IMR-90 (cell line): ENCODE data around the gene SUDS3. TPM values are rescaled to one million over a fixed set of nuclear protein-coding genes. Genes with fewer than 3 reads are reported as not detected.

Source experiments
- ATAC-seq: fragments of 200-7000 bp; cut with Tn5 transposase; 2 replicates; pipeline ENCODE4 v1.9.1; 2020; ENCODE audit warnings: low read depth, mild to moderate bottlenecking, moderate library complexity
- BruUV-seq: library from RNA; stranded (reverse); fragments of 400-500 nt; replicated peaks from 2 replicates; lab custom pipeline; 2021; lab: Mats Ljungman, UMichigan
- CTCF ChIA-PET: fragments of 300-600 bp; formaldehyde crosslinking; extraction: SDS; loops from one replicate; lab custom pipeline; 2021; ENCODE audit warnings: antibody characterized with exemption; lab: Yijun Ruan, JAX
- POLR2A ChIA-PET: fragments of 300-600 bp; sonication (Branson Sonifier 250); formaldehyde crosslinking; loops from one replicate; lab custom pipeline; 2022; ENCODE audit warnings: antibody characterized with exemption; ENCODE audit not compliant: unreplicated experiment; lab: Charles Lee
- DNase-seq: peaks from one replicate; pipeline ENCODE4 v3.0.0; 2013
- H2AFZ ChIP-seq: replicated peaks from 2 replicates; pipeline ENCODE3; 2013; ENCODE audit warnings: low read length, mild to moderate bottlenecking; ENCODE audit not compliant: poor library complexity
- H2AK5ac ChIP-seq: 2 replicates; pipeline ENCODE4 v1.6.1; 2013; ENCODE audit warnings: low read depth, low read length, inconsistent platforms
- H2AK9ac ChIP-seq: replicated peaks from 2 replicates; pipeline ENCODE3; 2013; ENCODE audit warnings: mild to moderate bottlenecking, low read depth, low read length, moderate library complexity; ENCODE audit not compliant: poor library complexity
- H2BK120ac ChIP-seq: 2 replicates; pipeline ENCODE4 v1.6.1; 2013; ENCODE audit warnings: low read depth, low read length, inconsistent platforms
- H2BK15ac ChIP-seq: 3 replicates; pipeline ENCODE4 v1.6.1; 2013; ENCODE audit warnings: low read depth, low read length, inconsistent platforms
- H2BK20ac ChIP-seq: 2 replicates; pipeline ENCODE4 v1.6.1; 2013; ENCODE audit warnings: low read depth, mild to moderate bottlenecking, inconsistent platforms, low read length, moderate library complexity
- H2BK5ac ChIP-seq: 2 replicates; pipeline ENCODE4 v1.6.1; 2013; ENCODE audit warnings: mild to moderate bottlenecking, low read depth, low read length, inconsistent platforms; ENCODE audit not compliant: poor library complexity, severe bottlenecking
- H3K14ac ChIP-seq: replicated peaks from 2 replicates; pipeline ENCODE4 v1.6.1; 2013; ENCODE audit warnings: low read depth, low read length, inconsistent platforms
- H3K18ac ChIP-seq: 2 replicates; pipeline ENCODE4 v1.6.1; 2013; ENCODE audit warnings: low read depth, low read length, control low read depth
- H3K23ac ChIP-seq: 2 replicates; pipeline ENCODE4 v1.6.1; 2013; ENCODE audit warnings: low read depth, low read length, inconsistent platforms
- H3K27ac ChIP-seq: 2 replicates; pipeline ENCODE4 v1.5.1; 2013; ENCODE audit warnings: mild to moderate bottlenecking, control low read depth, low read length; ENCODE audit not compliant: insufficient read depth
- H3K27me3 ChIP-seq: 2 replicates; pipeline ENCODE4 v1.6.1; 2013; ENCODE audit warnings: low read length; ENCODE audit not compliant: control insufficient read depth, insufficient read depth
- H3K36me3 ChIP-seq: 2 replicates; pipeline ENCODE4 v1.6.1; 2013; ENCODE audit warnings: low read length, mixed read lengths; ENCODE audit not compliant: control insufficient read depth, insufficient read depth
- H3K4ac ChIP-seq: 2 replicates; pipeline ENCODE4 v1.6.1; 2013; ENCODE audit warnings: low read depth, low read length, inconsistent platforms
- H3K4me1 ChIP-seq: 2 replicates; pipeline ENCODE4 v1.6.1; 2013; ENCODE audit warnings: low read length, mixed read lengths; ENCODE audit not compliant: control insufficient read depth, insufficient read depth
- H3K4me2 ChIP-seq: 2 replicates; pipeline ENCODE4 v1.6.1; 2013; ENCODE audit warnings: low read depth, mild to moderate bottlenecking, control low read depth, low read length, moderate library complexity
- H3K4me3 ChIP-seq: 2 replicates; pipeline ENCODE4 v1.5.1; 2013; ENCODE audit warnings: low read depth, mild to moderate bottlenecking, control low read depth, low read length, moderate library complexity; ENCODE audit not compliant: insufficient read depth
- H3K56ac ChIP-seq: 2 replicates; pipeline ENCODE4 v1.6.1; 2013; ENCODE audit warnings: low read length, inconsistent platforms; ENCODE audit not compliant: insufficient read depth; ENCODE audit errors: extremely low read depth
- H3K79me1 ChIP-seq, 2 experiments: 2 replicates each; pipeline ENCODE4 v1.6.1; 2013; ENCODE audit warnings: low read length in 2 of 2, inconsistent platforms in 1 of 2, low read depth in 1 of 2
- H3K9ac ChIP-seq: 2 replicates; pipeline ENCODE4 v1.6.1; 2013; ENCODE audit warnings: low read depth, low read length, control low read depth
- H3K9me1 ChIP-seq: 2 replicates; pipeline ENCODE4 v1.6.1; 2013; ENCODE audit warnings: low read length, inconsistent platforms; ENCODE audit not compliant: insufficient read depth
- H3K9me3 ChIP-seq: 2 replicates; pipeline ENCODE4 v1.6.1; 2013; ENCODE audit warnings: low read length; ENCODE audit not compliant: control insufficient read depth, insufficient read depth
- H4K20me1 ChIP-seq: 2 replicates; pipeline ENCODE4 v1.6.1; 2013; ENCODE audit warnings: low read length, inconsistent platforms; ENCODE audit not compliant: insufficient read depth
- H4K5ac ChIP-seq: 2 replicates; pipeline ENCODE4 v1.6.1; 2013; ENCODE audit warnings: mild to moderate bottlenecking, low read depth, low read length, control low read depth
- H4K8ac ChIP-seq, 2 experiments: 2 replicates each; pipeline ENCODE4 v1.6.1; 2013; ENCODE audit warnings: low read depth in 2 of 2, low read length in 2 of 2, control low read depth in 1 of 2, inconsistent platforms in 1 of 2
- H4K91ac ChIP-seq: 2 replicates; pipeline ENCODE4 v1.6.1; 2013; ENCODE audit warnings: low read depth, low read length, inconsistent platforms; ENCODE audit not compliant: insufficient read depth
- CHD1 ChIP-seq: IDR thresholded peaks from 2 replicates; pipeline ENCODE4 v1.6.1; 2012; ENCODE audit warnings: low read depth, low read length, improper control_type of control experiment
- WGBS, 2 experiments: methylation state at CpG; one replicate each; pipeline versions ENCODE4 v1.1.5 to v1.1.7; 2013; ENCODE audit warnings: missing lambda C conversion rate in 2 of 2; ENCODE audit not compliant: insufficient read length in 1 of 2; ENCODE audit errors: extremely low coverage in 2 of 2; 5-methylcytosine and 5-hydroxymethylcytosine counted together
- dilution Hi-C: fragments of 300-500 bp; cut with HindIII; formaldehyde crosslinking; loops from one replicate; pipeline ENCODE4 v1.14.3; 2018; ENCODE audit warnings: low sequenced_read_pairs; ENCODE audit not compliant: unreplicated experiment
- in situ Hi-C: fragments of 300-500 bp; cut with MboI; formaldehyde crosslinking; loops from 3 replicates; pipeline ENCODE4 v1.14.3; 2019; ENCODE audit warnings: low sequenced_read_pairs, inconsistent platforms, mixed read lengths
- intact Hi-C: fragments of 100-400 bp; cut with micrococcal nuclease; formaldehyde crosslinking; loops from 2 replicates; pipeline ENCODE4 v1.10.0; 2022
- polyA plus RNA-seq, 3 experiments: library from polyadenylated mRNA; depleted of rRNA; stranded (reverse); fragments of >200 nt; gene quantifications; 2 replicates each; pipeline ENCODE4 v1.2.3, GENCODE V29; 2012; ENCODE audit warnings: low replicate concordance in 1 of 3
- total RNA-seq: library from RNA; depleted of rRNA; stranded (reverse); fragments of >200 nt; gene quantifications from 2 replicates; pipeline ENCODE4 v1.2.3, GENCODE V29; 2012

The SUDS3 gene
- total and polyA plus RNA-seq, 2 of the 4 experiments (the other 2 are of a cell fraction), result 13.4 to 13.8 TPM

DNA sequence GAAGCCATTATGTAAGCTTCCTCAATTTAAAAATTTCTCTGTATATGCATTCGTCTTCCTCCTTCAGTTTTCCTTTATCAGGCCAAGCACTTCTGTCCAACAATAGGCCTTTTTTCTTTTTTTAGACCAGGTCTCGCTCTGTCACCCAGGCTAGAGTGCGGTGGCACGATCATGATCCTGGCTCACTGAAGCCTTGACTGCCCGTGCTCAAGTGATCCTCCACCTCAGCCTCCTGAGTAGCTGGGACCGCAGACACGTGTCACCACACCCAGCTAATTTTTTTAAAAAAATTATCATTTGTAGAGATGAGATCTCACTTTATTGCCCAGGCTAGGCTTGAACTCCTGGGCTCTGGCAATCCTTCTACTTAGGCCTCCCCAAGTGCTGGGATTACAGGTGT lies 29.5 kb upstream of the SUDS3 start:
- Histone ChIP-seq H3K56ac (no peak overlapping the region), H2AK9ac (no peak overlapping the region), H2AFZ (no peak overlapping the region), H2BK120ac (no peak overlapping the region), H3K27me3 (no peaks in the 10 kb centered on the region), H2BK5ac (no peak overlapping the region), H3K14ac (no peak overlapping the region), H2AK5ac (no peak overlapping the region), H3K23ac (no peak overlapping the region), H3K9me3 (no peaks in the 10 kb centered on the region), H2BK15ac (no peak overlapping the region), H4K91ac (no peak overlapping the region), H3K9ac (no peak overlapping the region), H3K27ac (no peak overlapping the region), H3K4ac (no peak overlapping the region), H3K18ac (no peak overlapping the region), H4K8ac (no peak overlapping the region), H3K36me3 (no peaks in the 10 kb centered on the region), H3K4me3 (no peak overlapping the region), H4K5ac (no peak overlapping the region), H3K4me2 (no peak overlapping the region), H4K20me1 (no peaks in the 10 kb centered on the region), H2BK20ac (no peak overlapping the region), H3K9me1 (no peaks in the 10 kb centered on the region; the same call in 1 of the 2 replicates), H3K4me1 (peaks cover 4% of the 10 kb centered on the region; the same call in 1 of the 2 replicates), H3K79me1 (peaks cover 23 to 41% of the 10 kb centered on the region in 2 experiments)
- in situ Hi-C loops (no loop called here), intact Hi-C loops (no loop called here), dilution Hi-C loops (no loop called here)
- ChIA-PET CTCF (interaction anchor here (0.6 kb wide), 1 partner anchor 366 kb away, joined by 3 read pairs; no protein-coding TSS in a partner anchor), POLR2A (no interaction called here)
- no TSS peak for BruUV-seq
- WGBS, 2 experiments, result 67% methylated on average over 1 of the region's 7 CpGs; no CpG with 5 or more reads in 1 of the 2 experiments
- TF ChIP-seq CHD1, result no peak
- DNase-seq (no peak), ATAC-seq (no peak)
